Head of caudate nucleus (tissue), 42 donors: Measurements from ENCODE around the gene ATAD3A.
"Not testable (repeated sequence)": the region's sequence is repeated elsewhere in the genome, so short reads cannot be mapped to it uniquely, and the experiment has no call there.

Source experiments
- DNase-seq, 42 donors: peaks; one replicate each; pipeline versions ENCODE4 v3.0.0 to v3.0.0-alpha.2; 2020 to 2021; ENCODE audit warnings: mixed read lengths in 7 of 42
- intact Hi-C: fragments of 100-400 bp; cut with DNase I; formaldehyde crosslinking; loops from one replicate; pipeline ENCODE4 v1.15.0; 2022

Gene ATAD3A

DNA sequence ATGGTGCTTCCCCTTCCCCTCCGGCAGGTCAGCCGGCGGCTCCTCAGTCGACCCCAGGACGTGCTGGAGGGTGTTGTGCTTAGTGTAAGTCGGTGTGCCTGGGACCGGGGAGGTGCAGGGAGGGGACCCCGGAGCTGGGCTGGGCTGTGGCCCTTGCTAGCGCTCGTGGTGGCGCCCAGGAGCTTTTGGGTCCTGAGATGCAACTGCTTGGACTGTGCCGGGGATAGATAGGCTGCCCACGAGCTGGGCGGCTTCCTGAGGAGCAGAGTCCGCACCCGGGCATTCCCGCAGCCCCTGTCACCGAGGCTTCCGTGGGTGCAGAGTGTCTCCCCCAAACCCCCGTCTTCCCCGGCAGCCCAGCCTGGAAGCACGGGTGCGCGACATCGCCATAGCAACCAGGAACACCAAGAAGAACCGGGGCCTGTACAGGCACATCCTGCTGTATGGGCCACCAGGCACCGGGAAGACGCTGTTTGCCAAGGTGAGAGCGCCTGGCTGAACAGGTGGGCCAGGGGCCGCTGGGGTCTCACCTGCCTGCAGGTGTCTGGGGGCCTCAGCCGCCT, 26.1 kb upstream of the ATAD3A start:
- intact Hi-C loops: not testable (repeated sequence)
- peak in 2 of 42 donors; percentile 10 to 18 for DNase-seq

DNA sequence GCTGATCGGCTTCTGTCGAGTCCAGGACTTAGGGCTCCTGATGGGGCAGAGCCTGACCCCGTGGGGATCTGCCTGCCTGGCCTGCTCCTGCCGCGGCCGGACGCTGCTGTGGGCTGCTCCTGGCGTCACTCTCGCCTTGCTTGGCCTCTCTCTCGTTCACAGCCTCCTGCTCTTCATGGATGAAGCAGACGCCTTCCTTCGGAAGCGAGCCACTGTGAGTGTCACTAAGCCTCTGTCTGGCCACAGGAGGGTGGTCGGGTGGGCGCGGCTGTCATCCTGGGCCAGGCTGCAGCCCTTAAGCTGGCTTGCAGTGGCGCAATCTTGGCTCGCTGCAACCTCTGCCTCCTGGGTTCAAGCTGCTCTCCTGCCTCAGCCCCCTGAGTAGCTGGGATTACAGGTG, 24.3 kb upstream of the ATAD3A start:
- DNase-seq: no peak
- intact Hi-C loops: no loop called here

DNA sequence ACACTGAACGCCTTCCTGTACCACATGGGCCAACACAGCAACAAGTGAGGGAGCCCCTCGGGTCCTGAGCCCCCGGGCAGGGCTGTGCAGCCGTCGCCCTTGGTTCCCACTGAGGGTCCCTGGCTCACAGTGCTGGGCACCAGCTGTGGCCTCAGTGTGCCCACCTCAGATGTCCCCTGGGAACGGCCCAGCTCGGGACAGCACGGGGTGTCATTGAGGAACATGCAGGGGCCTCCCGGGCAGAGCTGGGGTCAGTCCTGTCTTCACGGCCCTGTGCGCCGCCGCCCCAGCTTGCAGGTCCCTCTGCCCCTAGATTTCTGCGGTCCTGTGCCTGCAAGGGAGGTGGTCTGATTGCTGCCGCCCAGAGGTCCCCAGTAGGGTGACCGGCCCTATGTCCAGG, 22.7 kb upstream of the ATAD3A start:
- intact Hi-C loops: no loop called here

DNA sequence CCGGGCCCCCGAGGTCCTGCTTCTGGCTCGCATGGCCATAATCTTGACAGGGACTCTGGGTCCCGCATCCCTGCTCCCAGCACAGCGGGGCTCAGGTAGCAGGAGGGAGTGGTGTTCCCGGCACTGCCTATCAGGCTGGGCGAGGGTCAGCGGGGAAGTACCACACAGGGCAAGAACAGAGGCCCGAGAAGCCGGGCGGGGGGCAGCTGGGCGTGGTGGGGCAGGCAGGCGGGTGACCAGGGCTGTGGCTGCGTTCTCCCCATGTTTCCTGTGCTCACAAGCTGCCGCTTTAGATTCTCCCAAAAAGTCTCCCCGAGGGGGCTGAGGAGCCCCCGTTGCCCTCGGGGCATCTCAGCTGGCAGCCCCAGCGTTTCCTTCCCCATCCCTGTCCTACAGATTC, 22.1 kb upstream of the ATAD3A start:
- intact Hi-C loops: no loop called here
- DNase-seq: no peak

More for the DNA sequence above, 22.7 kb upstream of the ATAD3A start:
- DNase-seq: no peak

DNA sequence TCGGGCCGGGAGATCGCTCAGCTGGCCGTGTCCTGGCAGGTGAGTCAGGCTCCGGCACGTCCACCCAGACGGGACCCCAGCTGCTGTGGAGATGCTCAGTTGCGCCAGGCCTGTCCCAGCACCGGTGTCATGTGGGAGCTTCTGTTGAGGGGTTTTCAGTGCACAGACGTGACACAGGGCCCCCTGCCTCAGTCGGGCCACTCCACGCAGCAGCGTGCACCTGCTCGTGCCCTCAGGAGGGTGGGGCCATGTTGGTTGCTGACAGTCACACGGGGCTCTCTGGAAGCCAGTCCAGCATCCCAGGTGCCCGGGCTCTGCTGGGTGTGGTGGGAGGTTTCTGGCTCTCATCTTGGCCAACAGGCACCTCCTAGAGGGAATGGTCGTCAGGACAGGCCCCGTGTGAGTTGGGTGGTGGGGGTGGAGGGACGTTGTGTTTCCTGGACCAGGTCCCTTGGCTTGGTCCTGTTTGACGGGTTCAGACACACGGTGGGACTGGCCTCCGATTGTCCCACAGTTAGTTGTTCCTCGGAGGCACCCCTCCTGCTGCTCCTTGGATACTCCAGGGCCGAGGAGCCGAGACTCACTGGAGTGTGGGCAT, 21.2 kb upstream of the ATAD3A start:
- intact Hi-C loops: no loop called here
- DNase-seq: no peak

GRCh38 chr1:1491601-1492000, 20.4 kb upstream of the ATAD3A start:
- intact Hi-C loops: no loop called here
- no peak for DNase-seq

DNA sequence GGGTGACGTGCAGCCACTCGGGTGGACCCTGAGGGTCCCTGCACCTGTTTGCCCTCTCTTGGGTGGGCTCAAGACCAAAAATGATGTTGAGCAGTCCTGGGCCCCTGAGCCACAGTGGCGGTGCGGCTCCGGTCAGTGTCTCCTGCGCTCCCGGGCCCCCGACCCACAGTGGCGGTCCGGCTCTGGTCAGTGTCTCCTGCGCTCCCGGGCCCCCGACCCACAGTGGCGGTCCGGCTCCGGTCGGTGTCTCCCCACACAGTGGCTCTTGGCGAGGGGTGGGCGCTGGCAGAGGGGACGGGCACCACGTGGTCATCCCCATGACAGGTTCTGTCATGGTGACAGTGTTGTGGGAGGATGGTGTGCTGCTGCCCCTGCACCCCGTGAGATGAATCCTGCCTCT, 17.7 kb upstream of the ATAD3A start:
- intact Hi-C loops, DNase-seq: not testable (repeated sequence)

- DNase-seq, intact Hi-C loops: not testable (repeated sequence)
These were observed 16.4 kb upstream of the ATAD3A start for GRCh38 chr1:1495461-1495975.

GRCh38 chr1:1504777-1505365, 7.1 kb upstream of the ATAD3A start:
- intact Hi-C loops: not testable (repeated sequence)

DNA sequence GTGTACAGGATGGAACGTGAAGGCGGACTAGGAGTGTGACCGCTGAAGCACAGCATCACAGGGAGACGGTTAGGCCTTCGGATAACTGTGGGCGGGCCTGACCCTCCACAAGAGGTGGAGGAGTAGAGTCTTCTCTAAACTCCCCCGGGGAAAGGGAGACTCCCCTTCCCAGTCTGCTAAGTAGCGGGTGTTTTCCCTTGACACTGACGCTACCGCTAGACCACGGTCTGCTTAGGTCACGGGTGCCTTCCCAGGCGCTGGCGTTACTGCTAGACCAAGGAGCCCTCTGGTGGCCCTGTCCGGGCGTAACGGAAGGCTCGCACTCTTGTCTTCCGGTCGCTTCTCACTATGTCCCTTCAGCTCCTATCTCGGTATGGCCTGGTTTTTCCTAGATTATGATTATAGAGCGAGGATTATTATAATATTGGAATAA, 6.6 kb upstream of the ATAD3A start:
- peak in 41 of 42 donors; percentile 15 to 81 (median 60) for DNase-seq
- intact Hi-C loops: not testable (repeated sequence)

More at GRCh38 chr1:1504777-1505365, 7.1 kb upstream of the ATAD3A start:
- peak; percentile 33 to 84 (median 68) for DNase-seq

DNA sequence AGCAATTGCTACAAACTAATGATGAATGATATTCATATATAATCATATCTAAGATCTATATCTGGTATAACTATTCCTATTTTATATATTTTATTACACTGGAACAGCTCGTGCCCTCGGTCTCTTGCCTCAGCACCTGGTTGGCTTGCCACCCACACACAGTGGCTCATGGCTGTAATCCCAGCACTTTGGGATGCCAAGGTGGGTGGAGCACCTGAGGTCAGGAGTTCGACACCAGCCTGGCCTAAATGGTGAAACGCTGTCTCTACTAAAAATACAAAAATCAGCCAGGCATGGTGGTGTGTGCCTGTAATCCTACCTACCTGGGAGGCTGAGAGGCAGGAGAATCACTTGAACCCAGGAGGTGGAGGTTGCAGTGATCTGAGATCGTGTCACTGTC, 6.2 kb upstream of the ATAD3A start:
- DNase-seq, intact Hi-C loops: not testable (repeated sequence)

- intact Hi-C loops: no loop called here
- DNase-seq: no peak
These were observed 4.7 kb upstream of the ATAD3A start for GRCh38 chr1:1507305-1507704.

GRCh38 chr1:1508775-1509464, 3.0 kb upstream of the ATAD3A start:
- intact Hi-C loops, DNase-seq: not testable (repeated sequence)

GRCh38 chr1:1509465-1509850, 2.5 kb upstream of the ATAD3A start:
- intact Hi-C loops, DNase-seq: not testable (repeated sequence)

DNA sequence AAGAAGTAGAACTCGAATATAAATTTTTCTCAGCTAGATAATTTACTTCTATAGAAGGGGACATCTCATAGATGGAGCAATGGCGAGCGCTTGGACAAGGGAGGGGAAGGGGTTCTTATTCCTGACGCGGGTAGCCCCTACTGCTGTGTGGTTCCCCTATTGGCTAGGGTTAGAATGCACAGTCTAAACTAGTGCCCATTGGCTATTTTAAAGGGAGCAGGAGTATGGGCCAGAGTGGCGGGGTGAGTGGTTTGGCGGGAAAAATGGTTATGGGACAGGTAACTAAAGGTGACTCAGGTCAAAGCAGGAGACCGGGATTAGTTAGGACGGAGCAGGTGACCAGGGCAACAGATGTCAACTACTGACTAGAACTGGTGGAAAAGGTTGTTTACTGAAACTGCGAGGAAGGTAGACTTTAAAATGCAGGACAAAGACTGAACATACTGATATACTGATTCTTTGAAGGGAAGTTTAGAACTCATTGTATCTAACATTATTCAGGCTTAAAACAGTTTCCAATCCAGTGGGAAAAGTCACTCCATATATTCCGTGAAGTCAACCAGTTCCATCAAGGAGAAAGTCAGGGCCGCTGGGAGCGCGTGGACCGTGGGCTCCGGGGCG, 940 bp upstream of the ATAD3A start:
- DNase-seq: no peak

GRCh38 chr1:1512425-1512824, 463 bp downstream of the ATAD3A start:
- DNase-seq, intact Hi-C loops: not testable (repeated sequence)

More for the DNA sequence above, 940 bp upstream of the ATAD3A start:
- intact Hi-C loops: no loop called here

DNA sequence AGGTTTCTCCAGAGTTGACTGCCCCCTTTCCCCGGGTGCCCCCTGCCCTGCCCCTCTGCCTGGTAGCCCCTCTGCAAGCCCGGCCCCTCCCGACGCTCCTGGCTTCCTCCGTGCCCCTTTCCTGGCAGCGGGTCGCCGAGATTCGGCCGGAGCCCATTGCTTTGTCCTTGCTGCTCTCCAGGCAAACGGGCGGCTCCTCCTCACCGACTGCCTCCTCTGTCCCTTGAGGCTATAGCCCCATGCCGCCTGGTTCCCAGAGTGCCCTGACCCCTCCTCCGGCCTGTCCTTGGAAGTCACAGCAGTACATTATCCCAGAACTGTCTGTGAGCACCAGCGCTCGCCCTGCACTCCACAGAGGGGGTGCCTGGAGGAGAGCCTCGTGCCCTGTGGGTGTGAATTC, 1.7 kb downstream of the ATAD3A start:
- intact Hi-C loops, DNase-seq: not testable (repeated sequence)

DNA sequence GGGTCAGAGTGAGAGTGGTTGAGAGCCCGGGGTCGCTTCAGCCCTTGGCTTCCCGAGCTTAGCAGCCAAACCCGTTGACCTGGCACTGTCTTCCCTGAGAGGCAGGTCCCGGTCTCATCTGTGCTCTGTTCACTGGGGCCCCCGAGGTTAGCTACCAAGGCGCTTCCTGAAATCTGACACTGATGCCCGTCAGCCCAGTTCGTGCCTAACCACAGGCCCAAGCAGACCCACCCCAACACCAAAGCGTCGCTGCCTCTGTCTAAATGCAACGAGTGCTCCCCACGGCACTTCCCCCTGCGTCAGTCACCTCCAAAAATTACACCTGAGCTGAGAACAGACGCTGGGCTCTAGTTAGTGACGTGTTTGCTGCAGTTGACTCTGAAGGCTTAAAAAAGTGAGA, 2.4 kb downstream of the ATAD3A start:
- intact Hi-C loops, DNase-seq: not testable (repeated sequence)

DNA sequence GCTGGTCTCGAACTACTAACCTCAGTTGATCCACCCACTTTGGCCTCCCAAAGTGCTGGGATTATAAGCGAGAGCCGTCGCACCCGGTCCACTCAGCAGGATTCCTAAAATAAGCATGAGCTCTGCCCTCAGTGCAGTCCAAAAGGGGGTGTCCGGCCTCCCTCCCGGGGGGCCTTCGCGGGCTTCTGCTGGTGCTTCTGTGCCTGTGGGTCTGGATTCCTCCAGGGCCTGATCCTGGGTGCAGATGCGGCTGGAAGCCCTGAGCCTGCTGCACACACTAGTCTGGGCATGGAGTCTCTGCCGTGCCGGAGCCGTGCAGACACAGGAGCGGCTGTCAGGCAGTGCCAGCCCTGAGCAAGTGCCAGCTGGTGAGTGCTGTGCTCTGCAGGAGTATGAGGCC, 5.0 kb downstream of the ATAD3A start:
- DNase-seq, intact Hi-C loops: not testable (repeated sequence)
